ENCODE results near the gene AGBL3. TPM values are rescaled to one million over a fixed set of nuclear protein-coding genes. Genes with fewer than 3 reads are reported as not detected.
A peak's percentile ranks its signal among the peaks of the same experiment; 100 is the strongest.

Gene AGBL3
- total and polyA plus RNA-seq, 8 donors = 0.91 to 4.4 (median 2.7) TPM

DNA sequence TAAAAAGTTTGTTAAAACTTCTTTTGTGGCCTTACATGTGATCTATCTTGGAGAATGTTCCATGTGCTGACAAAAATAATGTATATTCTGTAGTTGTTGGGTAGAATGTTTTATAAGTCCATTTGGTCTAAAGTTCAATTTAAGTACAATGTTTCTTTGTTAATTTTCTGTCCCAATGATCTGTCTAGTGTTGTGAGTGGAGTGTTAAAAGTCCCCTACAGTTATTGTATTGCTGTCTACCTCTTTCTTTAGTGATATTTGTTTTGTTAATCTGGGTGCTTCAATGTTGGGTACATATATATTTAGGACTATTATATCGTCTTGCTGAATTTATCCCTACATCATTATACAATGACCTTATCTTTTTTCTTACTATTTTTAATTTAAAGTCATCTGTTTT, 168.4 kb downstream of the AGBL3 start:
- ATAC-seq = no peak
- intact Hi-C loops (cut with DNase I) = no loop called here

DNA sequence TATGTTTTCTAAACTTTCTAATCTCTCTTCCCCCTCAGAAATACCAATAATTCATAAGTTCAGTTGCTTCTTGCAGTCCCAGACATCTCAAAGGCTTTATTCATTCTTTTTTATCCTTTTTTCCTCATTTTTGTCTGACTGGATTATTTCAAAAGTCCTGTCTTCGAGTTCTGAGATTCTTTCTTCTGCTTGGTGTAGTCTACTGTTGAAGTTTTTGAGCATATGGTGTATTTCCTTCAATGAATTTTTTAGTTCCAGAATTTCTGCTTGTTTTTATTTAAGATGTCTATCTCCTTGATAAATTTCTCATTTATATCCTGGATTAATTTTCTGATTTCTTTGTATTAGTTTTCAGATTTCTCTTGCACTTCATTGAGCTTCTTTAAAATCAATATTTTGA, 170.0 kb downstream of the AGBL3 start:
- Histone ChIP-seq H3K9me3 (no peaks in the 10 kb centered on the region), H3K36me3 (no peaks in the 10 kb centered on the region), H3K27ac (no peak overlapping the region), H3K4me1 (peaks cover 0 to 19% (median 6%) of the 10 kb centered on the region in 3 donors), H3K27me3 (no peaks in the 10 kb centered on the region), H3K4me3 (no peak overlapping the region)
- no peak for ATAC-seq
- TF ChIP-seq, protein P1, sequence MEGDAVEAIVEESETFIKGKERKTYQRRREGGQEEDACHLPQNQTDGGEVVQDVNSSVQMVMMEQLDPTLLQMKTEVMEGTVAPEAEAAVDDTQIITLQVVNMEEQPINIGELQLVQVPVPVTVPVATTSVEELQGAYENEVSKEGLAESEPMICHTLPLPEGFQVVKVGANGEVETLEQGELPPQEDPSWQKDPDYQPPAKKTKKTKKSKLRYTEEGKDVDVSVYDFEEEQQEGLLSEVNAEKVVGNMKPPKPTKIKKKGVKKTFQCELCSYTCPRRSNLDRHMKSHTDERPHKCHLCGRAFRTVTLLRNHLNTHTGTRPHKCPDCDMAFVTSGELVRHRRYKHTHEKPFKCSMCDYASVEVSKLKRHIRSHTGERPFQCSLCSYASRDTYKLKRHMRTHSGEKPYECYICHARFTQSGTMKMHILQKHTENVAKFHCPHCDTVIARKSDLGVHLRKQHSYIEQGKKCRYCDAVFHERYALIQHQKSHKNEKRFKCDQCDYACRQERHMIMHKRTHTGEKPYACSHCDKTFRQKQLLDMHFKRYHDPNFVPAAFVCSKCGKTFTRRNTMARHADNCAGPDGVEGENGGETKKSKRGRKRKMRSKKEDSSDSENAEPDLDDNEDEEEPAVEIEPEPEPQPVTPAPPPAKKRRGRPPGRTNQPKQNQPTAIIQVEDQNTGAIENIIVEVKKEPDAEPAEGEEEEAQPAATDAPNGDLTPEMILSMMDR (IDR thresholded peaks at IDR 0.05) = no peak
- DNase-seq = no peak
- WGBS, 2 donors = 73 to 91% methylated on average over 1 of the region's 1 CpG
- intact Hi-C loops (cut with DNase I) = no loop called here
- FAIRE-seq = no peak

More for the DNA sequence above, 168.4 kb downstream of the AGBL3 start:
- H3K27me3 ChIP-seq = no peaks in the 10 kb centered on the region
- TF ChIP-seq, protein P1 (IDR thresholded peaks at IDR 0.05) = no peak
- FAIRE-seq = no peak
- no peak overlapping the region for H3K4me3 ChIP-seq
- peaks cover 0 to 8% (median 7%) of the 10 kb centered on the region in 3 donors for H3K4me1 ChIP-seq
- DNase-seq = no peak
- 79 to 83% methylated on average over 1 of the region's 1 CpG for WGBS, 2 donors
- H3K36me3 ChIP-seq = no peaks in the 10 kb centered on the region
- no peaks in the 10 kb centered on the region for H3K9me3 ChIP-seq
- no peak overlapping the region for H3K27ac ChIP-seq

DNA sequence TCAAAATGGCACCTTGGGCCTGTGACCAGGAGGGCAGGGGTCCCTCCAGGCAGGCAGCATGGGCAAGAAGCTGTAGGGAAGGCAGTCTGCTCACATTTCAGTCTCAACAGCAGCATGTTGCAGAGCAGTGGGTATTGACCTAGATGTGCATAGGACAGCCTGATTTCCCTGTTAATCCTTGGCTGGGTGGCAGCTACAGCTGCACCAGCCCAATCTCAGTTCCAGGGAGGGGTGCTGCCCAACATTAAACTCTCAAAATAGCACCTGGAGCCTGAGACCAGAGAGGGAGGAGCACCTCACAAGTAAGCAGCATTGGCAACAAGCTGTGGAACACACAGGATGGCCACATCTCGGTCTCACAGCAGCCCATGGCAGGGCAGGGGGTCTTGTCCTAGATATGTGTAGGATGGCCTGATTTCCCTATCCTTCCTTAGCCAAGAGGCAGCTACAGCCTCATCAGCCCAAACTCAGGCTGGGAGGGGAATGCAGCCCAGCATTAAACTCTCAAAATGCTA, 171.9 kb downstream of the AGBL3 start:
- H3K27ac ChIP-seq = no peak overlapping the region
- H3K36me3 ChIP-seq = no peaks in the 10 kb centered on the region
- no peak for ATAC-seq
- H3K9me3 ChIP-seq = no peaks in the 10 kb centered on the region
- no peak overlapping the region for H3K4me3 ChIP-seq
- 100% methylated on average over 1 of the region's 1 CpG for WGBS, 2 donors
- TF ChIP-seq, protein P1 (IDR thresholded peaks at IDR 0.05) = no peak
- H3K4me1 ChIP-seq = peaks cover 0 to 24% (median 6%) of the 10 kb centered on the region in 3 donors
- no peak for DNase-seq
- FAIRE-seq = no peak
- H3K27me3 ChIP-seq = no peaks in the 10 kb centered on the region
- intact Hi-C loops (cut with DNase I) = no loop called here

DNA sequence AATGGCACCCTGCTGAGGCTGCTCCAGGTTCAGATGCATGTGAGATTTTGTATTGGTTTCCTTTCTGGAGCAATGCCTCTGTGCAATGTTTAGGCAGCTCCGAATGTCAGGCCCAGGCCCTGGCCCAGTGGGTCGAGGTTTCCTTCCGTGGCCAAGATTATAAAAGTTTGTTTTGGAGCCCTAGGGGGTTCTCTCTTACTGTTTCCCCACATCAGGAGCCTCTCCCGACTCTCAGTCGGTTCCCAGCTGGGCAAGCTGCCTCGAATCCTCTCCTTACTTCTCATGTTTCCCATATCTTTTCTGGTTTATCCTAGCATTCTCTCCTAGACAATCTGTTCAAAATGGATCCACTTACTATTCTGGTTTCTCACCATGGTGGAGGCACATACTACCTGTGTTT, 172.6 kb downstream of the AGBL3 start:
- no peaks in the 10 kb centered on the region for H3K9me3 ChIP-seq
- intact Hi-C loops (cut with DNase I) = no loop called here
- no peak overlapping the region for H3K4me3 ChIP-seq
- H3K4me1 ChIP-seq = peaks cover 0 to 24% (median 6%) of the 10 kb centered on the region in 3 donors
- H3K36me3 ChIP-seq = no peaks in the 10 kb centered on the region
- no peaks in the 10 kb centered on the region for H3K27me3 ChIP-seq
- DNase-seq (no peak), ATAC-seq (no peak), FAIRE-seq (no peak)
- H3K27ac ChIP-seq = no peak overlapping the region
- TF ChIP-seq, protein P1 (IDR thresholded peaks at IDR 0.05) = no peak
- 87 to 88% methylated on average over 6 of the region's 6 CpGs for WGBS, 2 donors

DNA sequence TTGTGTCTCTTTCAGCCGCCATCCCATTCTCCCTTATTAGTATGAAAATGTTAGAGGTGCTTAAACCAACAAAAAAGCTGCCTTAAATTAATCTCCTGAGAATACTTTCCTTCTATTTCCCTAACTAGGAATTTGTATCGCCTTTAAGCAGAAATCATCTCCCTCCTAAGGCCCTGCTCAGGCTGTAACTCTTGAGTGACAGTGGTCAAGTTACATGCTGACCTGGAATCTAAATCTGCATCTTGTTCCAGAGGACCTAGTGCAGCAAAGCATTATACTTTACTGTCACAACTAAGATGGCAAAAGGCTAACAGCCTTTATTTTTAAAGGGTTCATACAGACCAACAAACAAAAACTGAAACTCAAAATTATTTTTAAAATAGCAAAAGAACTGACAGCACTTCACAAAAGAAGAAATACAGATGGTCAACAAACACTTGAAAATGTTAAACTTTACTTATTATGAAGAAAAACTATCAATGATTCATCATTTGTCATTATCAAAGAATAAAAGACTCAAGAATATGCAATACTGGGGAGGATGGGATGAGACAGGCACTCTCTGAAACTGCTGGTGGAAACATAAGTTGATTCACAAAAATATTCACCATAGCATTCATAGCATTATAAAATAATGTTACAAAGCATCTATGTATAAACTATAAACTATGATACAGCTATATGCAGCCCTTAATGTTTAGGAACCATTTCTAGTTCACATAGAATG, 173.2 kb downstream of the AGBL3 start:
- peak overlapping the region in 2 of 4 donors; percentile 57 to 66 for H3K27ac ChIP-seq
- WGBS, 2 donors = 94 to 95% methylated on average over 2 of the region's 2 CpGs
- H3K36me3 ChIP-seq = no peaks in the 10 kb centered on the region
- no peak overlapping the region for H3K4me3 ChIP-seq
- FAIRE-seq (no peak), ATAC-seq (no peak), DNase-seq (no peak)
- H3K9me3 ChIP-seq = no peaks in the 10 kb centered on the region
- TF ChIP-seq, protein P1 (IDR thresholded peaks at IDR 0.05) = no peak
- no peaks in the 10 kb centered on the region for H3K27me3 ChIP-seq
- peaks cover 0 to 24% (median 6%) of the 10 kb centered on the region in 3 donors for H3K4me1 ChIP-seq
- intact Hi-C loops (cut with DNase I) = loop anchor here in 2 of 3 donors (10.0 kb wide), 2 partner anchors 165 to 175 kb away; partner anchors contain the start of gene AGBL3 (in 1 of the 2)

All from pancreas (tissue), 10 donors.